Naive thymus-derived CD4-positive, alpha-beta T cell (primary cell): ENCODE measurements around the gene POU6F2. TPM values are rescaled to one million over a fixed set of nuclear protein-coding genes. Genes with fewer than 3 reads are reported as not detected.

ENCODE experiments used
- ATAC-seq: fragments of 150-1000 bp; cut with Tn5 transposase; 2 replicates; pipeline ENCODE4 v1.10.0; 2021; ENCODE audit warnings: mild to moderate bottlenecking, moderate library complexity
- CTCF ChIA-PET: fragments of 350-600 bp; sonication (Branson Sonifier 250); formaldehyde crosslinking; loops from one replicate; lab custom pipeline; 2021; ENCODE audit warnings: antibody characterized with exemption; lab: Charles Lee
- POLR2A ChIA-PET: fragments of 350-600 bp; sonication (Branson Sonifier 250); formaldehyde crosslinking; loops from one replicate; lab custom pipeline; 2021; ENCODE audit warnings: antibody characterized with exemption, inconsistent platforms; lab: Charles Lee
- DNase-seq, 9 donors: peaks; one replicate each; pipeline versions ENCODE4 v3.0.0 to v3.0.0-alpha.2; 2020 to 2022; ENCODE audit warnings: mixed read lengths in 1 of 9
- H3K27ac ChIP-seq: one replicate; pipeline ENCODE4 v1.7.0; 2013; ENCODE audit warnings: mild to moderate bottlenecking, low read depth, low read length, moderate library complexity
- H3K27me3 ChIP-seq, 2 donors: one replicate each; pipeline ENCODE4 v1.7.0; 2013; ENCODE audit warnings: low read length in 2 of 2, mild to moderate bottlenecking in 2 of 2, moderate library complexity in 2 of 2; ENCODE audit not compliant: control insufficient read depth in 2 of 2, insufficient read depth in 2 of 2
- H3K36me3 ChIP-seq, 3 experiments: 1 replicate in 2 of 3; 2 replicates in 1 of 3; pipeline ENCODE4 v1.7.0; 2013; ENCODE audit warnings: low read length in 3 of 3, mild to moderate bottlenecking in 3 of 3, moderate library complexity in 1 of 3; ENCODE audit not compliant: insufficient read depth in 3 of 3, control insufficient read depth in 2 of 3
- H3K4me1 ChIP-seq, 2 donors: one replicate each; pipeline ENCODE4 v1.7.0; 2013; ENCODE audit warnings: low read length in 2 of 2, mild to moderate bottlenecking in 2 of 2, moderate library complexity in 1 of 2; ENCODE audit not compliant: control insufficient read depth in 2 of 2, insufficient read depth in 2 of 2
- H3K4me3 ChIP-seq: 2 replicates; pipeline ENCODE4 v1.7.0; 2013; ENCODE audit warnings: mild to moderate bottlenecking, low read length
- H3K9me3 ChIP-seq, 3 experiments: 1 replicate in 2 of 3; 2 replicates in 1 of 3; pipeline ENCODE4 v1.7.0; 2013; ENCODE audit warnings: low read length in 3 of 3; ENCODE audit not compliant: control insufficient read depth in 2 of 3
- H3K27ac Mint-ChIP-seq, 9 donors: one replicate each; pipeline ENCODE4 v1.8.0; 2020 to 2022; ENCODE audit warnings: mixed read lengths in 9 of 9, mild to moderate bottlenecking in 8 of 9, moderate library complexity in 5 of 9, inconsistent platforms in 2 of 9
- H3K27me3 Mint-ChIP-seq, 5 donors: one replicate each; pipeline ENCODE4 v1.8.0; 2021 to 2022; ENCODE audit warnings: mixed read lengths in 5 of 5, mild to moderate bottlenecking in 1 of 5
- H3K36me3 Mint-ChIP-seq, 5 donors: one replicate each; pipeline ENCODE4 v1.8.0; 2020 to 2022; ENCODE audit warnings: mixed read lengths in 5 of 5, mild to moderate bottlenecking in 3 of 5, inconsistent platforms in 1 of 5
- H3K4me1 Mint-ChIP-seq, 7 donors: one replicate each; pipeline ENCODE4 v1.8.0; 2020 to 2022; ENCODE audit warnings: mixed read lengths in 7 of 7, mild to moderate bottlenecking in 3 of 7, inconsistent platforms in 1 of 7
- H3K4me3 Mint-ChIP-seq, 10 donors: one replicate each; pipeline ENCODE4 v1.8.0; 2020 to 2022; ENCODE audit warnings: mild to moderate bottlenecking in 10 of 10, mixed read lengths in 10 of 10, moderate library complexity in 6 of 10, inconsistent platforms in 2 of 10
- H3K9me3 Mint-ChIP-seq, 11 donors: one replicate each; pipeline ENCODE4 v1.8.0; 2020 to 2022; ENCODE audit warnings: mixed read lengths in 11 of 11, mild to moderate bottlenecking in 4 of 11, inconsistent platforms in 1 of 11, moderate library complexity in 1 of 11
- intact Hi-C, 2 donors: fragments of 100-400 bp; cut with micrococcal nuclease; formaldehyde crosslinking; loops; one replicate each; pipeline ENCODE4 v1.15.1; 2023
- polyA plus RNA-seq, 2 donors: library from polyadenylated mRNA; unstranded; fragments of 300-500 nt; fragmentation: Illumina TruSeq; gene quantifications; one replicate each; pipeline ENCODE4 v1.2.3, GENCODE V29; 2021
- total RNA-seq, 6 experiments: library from RNA in 5 of 6; stranded (reverse) in 5 of 6; gene quantifications; 1 replicate in 5 of 6; 2 replicates in 1 of 6; pipeline ENCODE4 v1.2.3 and lab custom pipeline; 2021 to 2026

The POU6F2 gene
- total and polyA plus RNA-seq, 7 experiments from 2014 or later = 0.24 TPM; not detected in 6

- intact Hi-C loops = loop anchor here in 1 of 2 donors (5.0 kb wide), 1 partner anchor 1071 kb away; no protein-coding TSS in a partner anchor
- H3K27ac ChIP-seq = no peak overlapping the region
- no peaks in the 10 kb centered on the region for H3K9me3 ChIP-seq
- peaks cover 14 to 40% (median 21%) of the 10 kb centered on the region in 5 donors for H3K27me3 Mint-ChIP-seq
- ATAC-seq (no peak), DNase-seq (no peak)
- no peaks in the 10 kb centered on the region for H3K36me3 Mint-ChIP-seq
- no peaks in the 10 kb centered on the region for H3K36me3 ChIP-seq
- CTCF ChIA-PET = interaction anchor here (0.6 to 1.0 kb wide), 6 partner anchors 8 to 1881 kb away, joined by 3 to 8 read pairs (median 4); no protein-coding TSS in a partner anchor
- H3K4me3 ChIP-seq = no peak overlapping the region
- H3K4me1 Mint-ChIP-seq = peaks cover 0 to 6% (median 5%) of the 10 kb centered on the region in 7 donors
- no peak overlapping the region for H3K27ac Mint-ChIP-seq
- no peaks in the 10 kb centered on the region for H3K4me1 ChIP-seq
- no peaks in the 10 kb centered on the region for H3K27me3 ChIP-seq
- H3K9me3 Mint-ChIP-seq = no peaks in the 10 kb centered on the region
- POLR2A ChIA-PET = no interaction called here
- H3K4me3 Mint-ChIP-seq = no peak overlapping the region
These were observed 490.6 kb downstream of the POU6F2 start for GRCh38 chr7:39468261-39468660.

GRCh38 chr7:39468808-39469374, 491.2 kb downstream of the POU6F2 start:
- intact Hi-C loops = loop anchor here in 1 of 2 donors (5.0 kb wide), 1 partner anchor 1072 kb away; no protein-coding TSS in a partner anchor
- peaks cover 0 to 6% (median 5%) of the 10 kb centered on the region in 7 donors for H3K4me1 Mint-ChIP-seq
- H3K27ac ChIP-seq = no peak overlapping the region
- H3K9me3 ChIP-seq = no peaks in the 10 kb centered on the region
- ChIA-PET CTCF (interaction anchor here (0.6 to 1.0 kb wide), 4 partner anchors 9 to 790 kb away, joined by 3 to 8 read pairs (median 3); no protein-coding TSS in a partner anchor), POLR2A (no interaction called here)
- H3K27ac Mint-ChIP-seq = no peak overlapping the region
- H3K27me3 Mint-ChIP-seq = peaks cover 13 to 38% (median 20%) of the 10 kb centered on the region in 5 donors
- H3K4me1 ChIP-seq = no peaks in the 10 kb centered on the region
- ATAC-seq = no peak
- no peak overlapping the region for H3K4me3 Mint-ChIP-seq
- no peaks in the 10 kb centered on the region for H3K27me3 ChIP-seq
- H3K36me3 ChIP-seq = no peaks in the 10 kb centered on the region
- H3K36me3 Mint-ChIP-seq = no peaks in the 10 kb centered on the region
- no peaks in the 10 kb centered on the region for H3K9me3 Mint-ChIP-seq
- H3K4me3 ChIP-seq = no peak overlapping the region
- DNase-seq = no peak

GRCh38 chr7:39480901-39481300, 503.2 kb downstream of the POU6F2 start:
- Histone ChIP-seq H3K27ac (no peak overlapping the region), H3K4me1 (no peaks in the 10 kb centered on the region), H3K9me3 (no peaks in the 10 kb centered on the region), H3K27me3 (peaks cover 0 to 4% of the 10 kb centered on the region in 2 donors), H3K4me3 (no peak overlapping the region), H3K36me3 (no peaks in the 10 kb centered on the region)
- intact Hi-C loops = no loop called here
- Mint-ChIP-seq H3K4me1 (no peaks in the 10 kb centered on the region), H3K9me3 (peaks cover 0 to 4% (median 0%) of the 10 kb centered on the region in 11 donors), H3K4me3 (no peak overlapping the region), H3K36me3 (no peaks in the 10 kb centered on the region), H3K27ac (no peak overlapping the region), H3K27me3 (peaks cover 13 to 29% (median 19%) of the 10 kb centered on the region in 5 donors)
- CTCF ChIA-PET = no interaction called here
- DNase-seq (no peak), ATAC-seq (no peak)
- POLR2A ChIA-PET = no interaction called here

GRCh38 chr7:39488467-39489393, 511.0 kb downstream of the POU6F2 start:
- POLR2A ChIA-PET = interaction anchor here (0.5 to 0.7 kb wide), 2 partner anchors 27 to 403 kb away, joined by 3 to 4 read pairs; no protein-coding TSS in a partner anchor
- ATAC-seq (no peak), DNase-seq (no peak)
- H3K27ac ChIP-seq = no peak overlapping the region
- Mint-ChIP-seq H3K27me3 (peaks cover 31 to 48% (median 39%) of the 10 kb centered on the region in 5 donors), H3K36me3 (no peaks in the 10 kb centered on the region), H3K27ac (peak overlapping the region in 2 of 9 donors; percentile 25 to 49), H3K4me1 (no peaks in the 10 kb centered on the region), H3K9me3 (peaks cover 0 to 1% (median 0%) of the 10 kb centered on the region in 11 donors), H3K4me3 (no peak overlapping the region)
- CTCF ChIA-PET = no interaction called here
- H3K27me3 ChIP-seq = peaks cover 0 to 3% of the 10 kb centered on the region in 2 donors
- intact Hi-C loops = no loop called here
- H3K9me3 ChIP-seq = no peaks in the 10 kb centered on the region
- no peak overlapping the region for H3K4me3 ChIP-seq
- H3K4me1 ChIP-seq = no peaks in the 10 kb centered on the region
- no peaks in the 10 kb centered on the region for H3K36me3 ChIP-seq

- Mint-ChIP-seq H3K36me3 (no peaks in the 10 kb centered on the region), H3K4me1 (no peaks in the 10 kb centered on the region), H3K27ac (no peak overlapping the region), H3K4me3 (no peak overlapping the region), H3K27me3 (peaks cover 22 to 45% (median 34%) of the 10 kb centered on the region in 5 donors), H3K9me3 (no peaks in the 10 kb centered on the region)
- DNase-seq (no peak), ATAC-seq (no peak)
- CTCF ChIA-PET = no interaction called here
- H3K9me3 ChIP-seq = no peaks in the 10 kb centered on the region
- H3K27ac ChIP-seq = no peak overlapping the region
- H3K4me1 ChIP-seq = no peaks in the 10 kb centered on the region
- peaks cover 0 to 3% of the 10 kb centered on the region in 2 donors for H3K27me3 ChIP-seq
- no peaks in the 10 kb centered on the region for H3K36me3 ChIP-seq
- POLR2A ChIA-PET = no interaction called here
- intact Hi-C loops = no loop called here
- H3K4me3 ChIP-seq = no peak overlapping the region
These were observed 512.6 kb downstream of the POU6F2 start for GRCh38 chr7:39490296-39490695.

- Mint-ChIP-seq H3K36me3 (no peaks in the 10 kb centered on the region), H3K9me3 (no peaks in the 10 kb centered on the region), H3K27ac (no peak overlapping the region), H3K4me1 (no peaks in the 10 kb centered on the region), H3K4me3 (no peak overlapping the region), H3K27me3 (peaks cover 10 to 33% (median 15%) of the 10 kb centered on the region in 5 donors)
- intact Hi-C loops = no loop called here
- H3K27ac ChIP-seq = no peak overlapping the region
- CTCF ChIA-PET = interaction anchor here (0.6 kb wide), 1 partner anchor 250 kb away, joined by 6 read pairs; no protein-coding TSS in a partner anchor
- H3K27me3 ChIP-seq = no peaks in the 10 kb centered on the region
- no peak for ATAC-seq
- no peaks in the 10 kb centered on the region for H3K9me3 ChIP-seq
- H3K36me3 ChIP-seq = no peaks in the 10 kb centered on the region
- H3K4me1 ChIP-seq = no peaks in the 10 kb centered on the region
- DNase-seq = no peak
- no peak overlapping the region for H3K4me3 ChIP-seq
- POLR2A ChIA-PET = no interaction called here
These were observed 516.2 kb downstream of the POU6F2 start for GRCh38 chr7:39493934-39494333.
